Stimulated activated CD8-positive, alpha-beta memory T cell treated with anti-CD3 and anti-CD28 coated beads, Interleukin-7, amount 100 ng/mL, for 1 hour (primary cell): ENCODE measurements around the gene SEC61A2.
"Not testable (repeated sequence)": the region's sequence is repeated elsewhere in the genome, so short reads cannot be mapped to it uniquely, and the experiment has no call there.

Experiments
- DNase-seq, 2 donors: peaks; one replicate each; pipeline ENCODE4 v3.0.0-alpha.2; 2020; ENCODE audit warnings: low read depth in 2 of 2

SEC61A2 gene

DNA sequence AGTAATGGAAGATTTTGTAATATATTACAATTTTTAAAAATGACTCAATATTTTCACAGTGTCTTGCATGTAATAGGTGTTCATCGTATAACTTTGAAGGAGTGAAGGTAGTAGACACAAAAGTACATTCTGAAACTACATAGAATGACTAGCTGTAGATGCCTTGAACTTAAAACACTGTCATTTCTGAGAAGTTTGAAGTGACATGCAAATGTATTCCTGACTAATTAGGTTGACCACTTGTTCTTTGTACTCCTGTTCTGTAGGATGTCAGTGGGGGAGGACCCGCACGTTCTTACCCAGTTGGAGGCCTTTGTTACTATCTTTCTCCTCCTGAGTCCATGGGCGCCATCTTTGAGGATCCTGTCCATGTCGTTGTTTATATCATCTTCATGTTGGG, 31.2 kb downstream of the SEC61A2 start:
- no peak for DNase-seq

DNA sequence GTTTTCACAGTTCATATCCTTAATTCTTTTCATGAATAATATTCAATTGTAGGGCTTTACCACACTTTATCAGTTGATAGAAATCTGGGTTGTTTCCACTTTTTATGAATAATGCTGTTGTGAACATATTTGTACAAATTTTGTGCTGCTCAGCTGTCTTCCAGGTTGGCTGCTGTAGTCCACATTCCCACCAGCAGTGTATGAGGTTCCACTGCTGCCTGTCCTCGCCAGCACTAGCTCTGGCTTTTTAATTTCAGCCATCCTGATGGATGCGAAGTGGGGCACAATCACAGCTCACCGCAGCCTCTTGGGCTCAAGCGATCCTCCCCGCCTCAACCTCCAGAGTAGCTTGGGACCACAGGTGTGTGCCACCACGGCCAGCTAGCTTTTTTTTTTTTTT, 33.5 kb downstream of the SEC61A2 start:
- DNase-seq: no peak

DNA sequence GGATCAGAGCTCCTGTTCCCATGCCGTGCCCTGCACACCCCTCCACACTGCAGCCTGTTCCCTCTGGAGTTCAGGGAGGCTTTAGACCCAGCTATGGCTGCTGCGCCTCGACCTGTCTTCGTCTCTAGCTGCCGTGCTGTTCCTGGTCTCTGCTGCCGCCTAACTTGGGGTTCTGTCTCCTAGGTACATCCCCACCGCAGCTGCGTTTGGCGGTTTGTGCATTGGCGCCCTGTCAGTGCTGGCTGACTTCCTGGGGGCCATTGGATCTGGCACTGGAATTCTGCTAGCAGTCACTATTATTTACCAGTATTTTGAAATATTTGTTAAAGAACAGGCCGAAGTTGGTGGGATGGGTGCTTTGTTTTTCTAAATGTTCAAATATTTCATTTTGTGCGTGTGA, 34.6 kb downstream of the SEC61A2 start:
- no peak for DNase-seq

DNA sequence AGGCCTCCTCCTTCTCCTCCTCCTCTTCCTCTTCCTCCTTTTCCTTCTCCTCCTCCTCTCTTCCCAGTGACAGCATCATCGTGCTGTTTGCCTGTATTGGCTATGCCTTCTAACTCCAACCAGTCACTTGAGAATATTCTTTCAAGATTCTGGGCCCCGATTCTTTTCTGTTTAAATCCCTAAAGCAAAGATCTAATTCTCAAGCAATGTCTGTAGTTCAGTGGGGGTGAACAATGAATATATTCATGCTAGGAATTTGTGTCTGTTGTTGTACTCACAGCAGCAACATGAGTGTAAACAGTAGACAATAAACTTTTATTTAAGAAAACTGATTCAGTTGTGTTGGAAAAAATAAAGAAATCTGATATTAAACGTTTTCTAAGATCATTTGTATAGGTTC, 35.6 kb downstream of the SEC61A2 start:
- DNase-seq: no peak

DNA sequence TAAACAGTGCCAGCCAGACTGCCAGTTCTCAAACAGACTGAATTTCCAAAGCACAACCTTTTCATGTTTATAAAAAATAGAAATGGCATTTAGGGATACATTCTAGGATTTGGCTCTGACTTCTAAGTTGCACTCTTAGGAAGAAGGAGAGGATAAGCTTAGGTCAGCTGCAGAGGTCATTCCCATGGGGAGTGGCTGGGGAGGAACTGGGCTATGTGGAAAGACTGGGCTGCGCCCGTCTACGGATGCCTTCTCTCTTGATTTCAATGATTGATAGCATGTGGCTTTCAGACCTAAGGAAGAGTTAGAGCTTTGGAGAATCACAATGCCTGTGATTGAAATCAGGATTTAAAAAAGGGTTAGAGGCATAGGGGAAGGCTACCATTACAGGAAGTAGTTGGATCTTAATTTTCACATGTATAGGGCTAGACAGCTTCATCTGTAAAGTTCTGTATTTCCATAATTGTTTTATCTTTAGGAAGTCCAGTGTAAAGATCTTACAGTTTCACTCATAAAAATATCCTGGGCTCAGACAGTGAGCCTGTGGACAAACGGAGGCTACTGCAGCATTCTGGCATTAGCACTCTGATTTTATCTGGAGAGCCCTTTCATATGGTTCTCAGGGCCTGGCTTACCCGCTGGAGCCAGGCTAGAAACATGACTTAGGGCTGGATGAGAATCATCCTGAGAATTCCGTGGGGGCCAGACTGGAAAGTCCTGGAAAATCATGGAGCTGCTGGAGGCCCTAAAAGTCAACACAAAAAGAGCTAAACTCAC, 36.7 kb downstream of the SEC61A2 start:
- DNase-seq: no peak

DNA sequence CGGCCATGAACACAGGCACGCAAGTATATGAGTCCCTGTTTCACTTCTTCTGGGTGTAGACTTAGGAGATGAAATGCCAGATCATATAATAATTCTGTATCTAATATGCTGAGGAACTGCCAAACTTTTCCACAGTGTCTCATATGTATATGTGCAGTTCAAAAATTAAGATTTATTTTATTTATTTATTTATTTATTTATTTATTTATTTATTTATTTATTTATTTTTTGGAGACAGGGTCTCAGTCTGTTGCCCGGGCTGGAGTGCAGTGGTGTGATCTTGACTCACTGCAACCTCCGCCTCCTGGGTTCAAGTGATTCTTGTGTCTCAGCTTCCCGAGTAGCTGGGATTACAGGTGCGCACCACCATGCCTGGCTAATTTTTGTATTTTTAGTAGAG, 42.0 kb downstream of the SEC61A2 start:
- not testable (repeated sequence) for DNase-seq

DNA sequence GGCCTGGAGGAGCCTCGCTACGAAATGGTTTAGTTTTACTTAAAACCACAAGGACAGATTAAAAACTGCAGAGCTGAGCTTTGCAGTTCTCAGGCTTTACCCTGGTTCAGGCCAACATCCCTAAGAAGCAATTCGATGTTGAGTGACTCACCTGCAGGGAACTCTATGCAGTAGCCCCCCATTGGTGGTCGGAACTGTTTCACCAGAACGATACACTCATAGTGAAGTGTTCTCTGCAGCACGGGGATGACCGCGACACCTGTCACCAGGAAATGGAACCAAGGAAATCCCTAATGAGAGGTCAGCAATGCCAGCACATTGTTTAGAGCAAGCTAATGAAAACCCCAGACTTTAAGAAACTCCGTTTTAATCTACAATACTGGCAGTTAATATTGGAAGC, 48.2 kb downstream of the SEC61A2 start:
- no peak for DNase-seq

DNA sequence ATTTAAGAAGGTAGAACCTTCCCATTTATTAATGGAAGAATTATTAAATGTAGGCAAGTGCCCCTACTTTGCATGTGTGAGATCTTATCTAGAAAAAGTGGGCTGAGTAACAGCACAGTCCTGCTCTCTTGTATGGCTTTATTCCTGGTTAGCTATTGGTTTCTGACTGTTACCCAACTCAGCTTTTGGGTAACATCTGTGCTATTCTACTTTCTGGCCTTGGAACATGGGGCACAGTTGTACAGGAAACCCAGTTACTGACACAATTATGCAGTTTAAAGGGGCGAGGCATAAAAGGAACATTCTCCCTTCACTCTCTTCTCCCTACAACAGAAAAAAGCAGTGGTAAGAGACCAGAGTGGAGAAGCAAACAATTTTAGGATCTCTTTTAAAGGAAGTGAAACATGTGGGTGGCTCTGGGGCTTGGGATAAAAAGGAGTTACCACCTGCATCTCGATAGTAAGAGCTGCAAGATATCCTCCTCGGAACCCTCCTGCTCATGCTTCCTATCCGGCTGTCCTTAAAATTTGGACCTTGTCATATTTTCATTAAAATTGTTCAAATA, 50.2 kb downstream of the SEC61A2 start:
- DNase-seq: no peak

DNA sequence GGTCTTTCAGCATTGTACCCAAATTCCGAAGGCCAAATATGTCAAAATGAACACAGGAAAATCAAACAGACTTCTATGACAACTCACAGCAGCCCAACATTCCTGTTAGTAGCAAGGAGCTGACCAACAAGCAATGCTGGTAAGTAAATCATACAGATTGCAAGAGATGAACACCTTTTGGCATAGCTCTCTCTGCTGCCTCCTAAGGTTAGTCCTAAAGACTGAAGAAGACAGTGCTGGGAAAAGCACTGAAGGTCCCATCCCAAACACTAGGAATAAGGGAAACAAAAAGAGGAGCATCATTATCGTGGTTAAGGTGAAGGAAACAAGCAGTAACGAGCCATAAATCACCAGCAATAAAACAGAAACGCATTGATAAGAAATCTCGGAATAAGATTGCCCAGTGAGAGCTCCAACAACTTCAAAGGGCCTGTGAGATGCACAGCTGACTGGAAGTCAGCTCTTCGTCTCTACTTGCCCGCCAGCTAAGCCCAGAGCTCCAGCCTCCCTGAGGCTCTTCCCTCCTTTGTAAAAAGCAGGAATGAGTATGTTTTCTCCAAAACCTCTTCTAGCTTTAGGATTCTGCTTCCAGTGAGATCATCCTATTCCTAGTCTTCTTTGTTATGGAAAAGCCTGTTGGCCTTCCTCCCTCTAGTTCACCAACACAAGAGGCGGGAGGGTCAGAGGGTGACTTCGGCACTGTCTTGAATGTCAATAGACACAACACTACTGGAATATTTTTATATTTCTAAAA, 50.9 kb downstream of the SEC61A2 start:
- DNase-seq: no peak

DNA sequence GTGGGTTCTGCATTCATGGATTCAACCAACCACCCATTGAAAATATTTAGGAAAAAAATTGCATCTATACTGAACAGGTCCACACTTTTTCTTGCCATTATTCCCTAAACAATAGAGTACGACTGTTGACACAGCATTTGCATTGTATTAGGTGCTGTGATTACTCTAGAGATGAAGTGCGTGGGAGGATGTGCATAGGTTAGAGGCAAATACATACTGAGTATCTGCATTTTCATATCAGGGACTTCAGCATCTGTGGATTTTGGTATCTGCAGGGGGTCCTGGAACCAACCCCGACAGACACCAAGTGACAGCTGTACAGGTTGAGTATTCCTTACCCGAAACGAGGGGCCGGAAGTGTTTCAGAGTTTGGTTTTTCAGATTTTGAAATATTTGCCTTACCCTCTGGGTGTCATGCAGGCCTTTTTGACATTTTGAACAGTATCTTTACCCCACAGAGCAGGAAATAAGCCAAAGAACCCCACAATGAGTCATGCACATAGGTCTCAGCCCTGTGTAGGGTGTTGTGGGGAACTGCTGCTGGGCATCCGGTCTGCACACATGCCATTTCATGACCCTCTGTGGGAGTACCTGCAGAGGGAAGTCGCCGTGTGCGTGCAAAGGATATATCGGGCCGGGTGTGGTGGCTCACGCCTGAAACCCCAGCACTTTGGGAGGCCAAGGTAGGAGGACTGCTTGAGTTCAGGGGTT, 51.7 kb downstream of the SEC61A2 start:
- DNase-seq: peak; percentile 23 to 26

DNA sequence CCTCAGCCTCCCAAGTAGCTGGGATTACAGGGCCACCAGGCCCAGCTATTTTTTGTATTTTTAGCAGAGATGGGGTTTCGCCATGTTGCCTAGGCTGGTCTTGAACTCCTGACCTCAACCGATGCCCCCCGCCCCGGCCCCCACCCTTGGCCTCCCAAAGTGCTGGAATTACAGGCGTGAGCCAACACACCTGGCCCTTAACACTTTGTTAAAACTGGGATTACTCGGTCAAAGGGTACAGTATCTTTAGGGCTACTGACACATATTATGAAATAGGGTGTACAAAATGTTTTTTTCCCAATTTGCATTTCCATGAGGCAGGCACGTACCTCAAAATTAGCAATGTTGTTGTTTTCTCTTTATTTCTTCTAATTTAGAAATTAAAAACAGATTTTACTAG, 54.7 kb downstream of the SEC61A2 start:
- DNase-seq: no peak

DNA sequence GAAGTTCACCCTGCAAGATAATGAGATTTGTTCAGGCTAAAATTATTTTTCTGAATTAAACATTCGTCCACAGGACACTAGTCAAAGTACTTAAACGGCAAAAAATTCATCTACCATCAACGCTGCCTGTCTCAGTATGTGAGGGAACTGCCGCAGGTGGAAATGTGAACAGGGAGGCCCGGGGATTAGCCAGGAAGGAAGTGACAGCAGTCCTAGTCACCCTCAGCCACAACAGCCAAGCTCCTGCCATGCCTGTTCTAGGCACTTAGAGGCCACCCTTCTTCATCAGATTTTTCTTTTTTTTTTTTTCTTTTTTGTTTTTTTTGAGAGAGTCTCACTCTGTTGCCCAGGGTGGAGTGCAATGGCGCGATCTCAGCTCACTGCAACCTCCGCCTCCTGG, 56.8 kb downstream of the SEC61A2 start:
- no peak for DNase-seq

DNA sequence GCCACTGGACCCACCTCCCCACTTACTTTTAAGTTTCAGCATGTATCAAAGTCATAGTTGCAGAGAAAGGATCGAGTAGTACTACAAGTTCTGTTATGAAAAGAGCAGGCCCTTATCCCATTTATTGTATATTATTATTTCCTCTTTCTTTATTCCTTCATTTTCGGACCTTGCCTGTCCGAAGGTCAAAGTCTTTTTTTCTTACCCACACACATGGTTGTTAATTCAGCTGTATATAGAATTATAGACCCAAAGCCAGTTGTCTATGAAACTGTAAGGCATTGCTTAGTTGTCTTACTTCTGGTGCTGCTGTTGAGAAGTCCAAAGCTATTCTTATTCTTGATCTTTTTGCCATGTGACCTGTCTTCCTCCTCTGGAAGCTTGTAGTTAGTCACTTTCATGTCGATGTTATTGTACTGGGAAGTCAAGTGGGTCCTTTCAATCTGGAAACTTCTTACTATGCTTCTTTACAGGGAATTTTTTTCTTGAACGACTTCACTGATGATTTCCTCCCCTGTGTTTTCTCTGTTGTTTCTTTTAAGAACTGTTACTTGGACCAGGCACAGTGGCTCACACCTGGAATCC, 57.9 kb downstream of the SEC61A2 start:
- DNase-seq: no peak

DNA sequence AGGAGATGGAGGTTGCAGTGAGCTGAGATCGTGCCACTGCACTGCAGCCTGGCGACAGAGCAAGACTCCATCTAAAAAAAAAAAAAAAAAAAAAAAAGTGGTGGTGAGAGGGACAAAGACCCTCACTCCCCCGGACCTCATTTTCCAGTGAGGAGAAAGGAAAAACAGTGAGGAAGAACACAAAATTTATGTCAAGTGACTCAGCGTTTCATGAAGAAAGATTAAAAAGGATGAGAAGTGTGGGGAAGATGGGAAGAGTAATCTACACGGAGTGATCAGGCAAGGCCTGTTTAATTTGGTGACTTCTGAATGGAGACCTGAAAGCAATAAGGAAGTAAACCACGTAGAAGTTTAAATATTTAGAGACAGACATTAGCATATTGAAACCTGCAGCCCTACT, 59.2 kb downstream of the SEC61A2 start:
- DNase-seq: no peak

DNA sequence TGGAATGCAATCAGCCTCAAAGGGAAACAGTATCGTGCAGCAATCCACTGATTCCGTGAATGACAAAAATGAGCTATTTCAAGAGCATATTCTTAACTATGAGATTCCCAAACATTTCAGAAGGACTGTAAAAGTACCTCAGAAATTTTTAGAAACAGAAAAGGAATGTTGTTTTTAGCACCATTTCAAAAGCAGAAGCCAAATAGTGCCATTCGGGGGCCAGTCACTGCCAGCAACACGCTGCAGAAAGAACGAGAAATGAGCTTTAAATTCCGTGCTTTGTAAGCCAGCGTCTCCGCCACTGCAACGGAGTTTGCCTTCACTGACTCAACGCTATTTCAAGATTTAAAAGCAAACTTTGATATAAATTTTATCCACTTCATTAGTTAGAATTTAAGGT, 59.9 kb downstream of the SEC61A2 start:
- DNase-seq: no peak

DNA sequence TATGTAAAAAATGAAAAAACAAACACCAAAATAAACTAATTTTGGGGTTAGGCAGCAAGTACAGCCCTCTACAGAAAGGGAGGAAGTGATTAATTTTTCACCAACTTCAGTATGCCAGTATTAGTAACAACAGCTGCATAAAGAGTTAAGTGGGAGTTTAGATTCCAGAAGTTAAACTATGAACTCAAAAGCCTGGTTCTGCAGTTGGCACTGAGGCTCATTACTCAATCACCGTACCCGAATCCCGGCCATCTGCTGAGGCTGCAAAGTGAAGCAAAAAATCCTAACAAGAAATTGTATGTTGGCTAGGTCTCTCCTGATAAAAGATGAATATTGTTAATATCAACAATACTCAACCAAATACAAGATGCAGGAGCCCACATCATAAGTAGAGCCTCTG, 62.2 kb downstream of the SEC61A2 start:
- no peak for DNase-seq

DNA sequence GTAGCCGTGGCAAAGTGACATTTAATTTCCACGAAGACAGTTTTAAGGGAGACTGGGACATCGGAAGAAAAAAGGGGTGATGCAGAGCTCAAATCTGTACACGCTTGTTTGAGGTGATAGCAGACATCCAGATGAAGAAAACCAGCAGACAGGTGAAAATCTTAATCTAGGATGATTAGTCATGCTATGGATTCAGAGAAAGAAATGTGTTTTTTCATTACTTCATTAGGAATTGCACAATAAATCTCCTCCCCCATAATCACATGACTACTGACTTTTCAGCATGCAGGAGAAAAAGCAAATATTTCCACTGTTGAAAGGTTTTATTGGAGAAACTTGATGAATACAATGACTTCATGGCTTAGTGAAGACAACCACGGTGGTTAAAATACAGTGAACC, 63.7 kb downstream of the SEC61A2 start:
- no peak for DNase-seq

DNA sequence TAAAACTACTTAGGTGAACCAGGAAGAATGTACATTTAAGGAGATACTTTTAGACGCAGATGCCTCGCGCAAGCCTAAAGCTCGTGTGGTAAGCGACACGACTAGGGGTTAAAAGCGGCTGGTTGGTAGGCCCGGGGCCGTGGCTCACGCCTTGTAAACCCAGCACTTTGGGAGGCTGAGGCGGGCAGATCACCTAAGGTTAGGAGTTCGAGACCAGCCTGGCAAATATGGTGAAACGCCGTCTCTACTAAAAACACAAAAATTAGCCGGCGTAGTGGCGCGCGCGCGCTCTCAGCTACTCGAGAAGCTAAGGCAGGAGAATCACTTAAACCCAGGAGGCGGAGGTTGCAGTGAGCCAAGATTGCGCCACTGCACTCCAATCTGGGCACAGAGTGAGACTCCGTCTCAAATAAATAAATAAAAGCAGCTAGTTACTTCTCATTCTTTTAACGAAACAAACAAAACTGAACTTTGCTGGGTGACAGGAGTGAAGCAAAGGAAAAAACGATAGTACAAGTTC, 65.3 kb downstream of the SEC61A2 start:
- DNase-seq: no peak

DNA sequence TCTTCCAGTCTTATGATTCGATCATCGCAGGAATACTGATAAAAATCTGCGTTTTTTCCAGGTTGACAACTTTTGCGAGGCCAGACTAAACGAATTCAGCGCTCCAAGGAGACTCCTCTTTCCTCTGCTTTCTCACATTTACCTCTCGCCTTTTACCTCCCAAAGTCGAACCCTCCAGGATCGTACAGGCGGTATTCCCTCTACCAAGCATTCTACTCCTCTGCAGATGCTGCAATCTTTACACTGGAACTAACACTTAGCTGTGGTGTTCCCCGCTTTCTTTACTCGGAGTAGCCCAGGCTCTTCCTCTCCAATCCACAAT, 65.8 kb downstream of the SEC61A2 start:
- no peak for DNase-seq

DNA sequence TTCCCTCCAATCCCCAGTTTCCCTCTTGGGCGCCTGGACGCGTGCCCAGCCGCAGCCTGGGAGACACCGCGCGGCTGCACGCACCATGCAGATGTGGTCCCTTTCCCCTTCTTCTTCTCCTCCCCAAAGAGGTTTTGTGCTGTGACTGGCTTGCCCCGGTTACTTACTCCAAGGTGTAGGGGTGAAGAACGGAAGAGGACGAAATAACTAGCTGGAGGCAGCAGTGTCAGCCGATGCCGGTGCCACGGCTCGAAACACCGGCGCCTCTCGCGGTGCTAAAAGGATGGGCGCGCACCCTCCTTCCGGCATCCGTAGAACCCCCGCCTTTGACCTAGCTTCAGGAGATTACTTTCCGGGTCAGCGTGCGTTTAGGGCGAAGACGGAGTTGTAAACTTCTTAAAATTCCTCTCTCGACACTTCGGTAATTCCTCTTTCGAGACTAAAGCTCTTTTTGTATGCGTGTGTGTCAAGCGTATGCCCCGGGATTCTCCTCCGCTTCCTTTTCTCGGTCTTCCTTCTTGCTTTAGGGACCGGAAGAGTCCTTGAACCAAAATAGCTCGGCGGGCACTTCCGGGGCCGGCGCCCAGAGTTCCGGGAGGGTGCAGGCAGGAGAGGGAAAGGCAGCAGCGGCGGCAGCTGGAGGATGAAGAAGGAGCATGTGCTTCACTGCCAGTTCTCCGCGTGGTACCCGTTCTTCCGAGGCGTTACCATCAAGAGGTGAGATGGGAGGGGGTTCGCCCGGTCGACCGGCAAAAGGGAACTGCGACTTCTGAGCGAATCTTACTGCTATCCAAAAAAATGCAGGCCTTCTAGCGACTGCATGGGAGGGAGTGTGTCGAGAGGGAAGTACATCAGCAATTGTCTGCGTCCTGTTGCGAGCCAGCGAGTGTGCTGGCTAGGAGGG, 66.4 kb downstream of the SEC61A2 start, which contains the start of the genes CDC123 and NUDT5:
Gene CDC123 (plus strand): TSS at position 586 of the 904 bp plus-strand sequence. CDS start 58 bp downstream, at position 644.
Gene NUDT5 (minus strand): TSS at position 289 of the 904 bp plus-strand sequence. CDS start 9,600 bp downstream, outside the sequence.
- peak; percentile 58 to 63 for DNase-seq
